GM12892 (cell line): ENCODE data around the gene SYNGR3.

Source experiments
- POLR2A ChIP-seq: IDR thresholded peaks from 2 replicates; pipeline ENCODE4 v1.6.1; 2011; ENCODE audit warnings: low read depth, low read length, control low read depth
- POLR2AphosphoS5 ChIP-seq: IDR thresholded peaks from 2 replicates; pipeline ENCODE4 v1.6.1; 2011; ENCODE audit warnings: low read depth, low read length, control low read depth
- TAF1 ChIP-seq: IDR thresholded peaks from 2 replicates; pipeline ENCODE4 v1.6.1; 2011; ENCODE audit warnings: low read depth, mild to moderate bottlenecking, control low read depth, low read length, borderline replicate concordance

- TF ChIP-seq POLR2A (peak; percentile 91), TAF1 (no peak), POLR2AphosphoS5 (peak; percentile 98)
Measured at GRCh38 chr16:1960665-1961630, 28.8 kb upstream of the SYNGR3 start.
